Progenitor cell of endocrine pancreas (in vitro differentiated cells): Measurements from ENCODE around the gene FIBCD1. TPM values are rescaled to one million over a fixed set of nuclear protein-coding genes. Genes with fewer than 3 reads are reported as not detected.

Experiments used
- DNase-seq: peaks from one replicate; pipeline ENCODE4 v3.0.0; 2021; ENCODE audit warnings: low spot score; ENCODE audit not compliant: unreplicated experiment
- H3K27ac Mint-ChIP-seq: 2 replicates; pipeline ENCODE4 v1.8.0; 2021; ENCODE audit warnings: mild to moderate bottlenecking, moderate library complexity, mixed read lengths
- H3K27me3 Mint-ChIP-seq: 2 replicates; pipeline ENCODE4 v1.8.0; 2021; ENCODE audit warnings: mixed read lengths
- H3K36me3 Mint-ChIP-seq: 2 replicates; pipeline ENCODE4 v1.8.0; 2022; ENCODE audit warnings: mixed read lengths; ENCODE audit not compliant: insufficient read depth
- H3K4me1 Mint-ChIP-seq: 2 replicates; pipeline ENCODE4 v1.8.0; 2021; ENCODE audit warnings: low read depth, mixed read lengths
- H3K4me3 Mint-ChIP-seq: 2 replicates; pipeline ENCODE4 v1.8.0; 2021; ENCODE audit warnings: low read depth, mild to moderate bottlenecking, moderate library complexity, mixed read lengths
- H3K9me3 Mint-ChIP-seq: 2 replicates; pipeline ENCODE4 v1.8.0; 2021; ENCODE audit warnings: low read depth, mixed read lengths
- total RNA-seq: library from RNA; stranded (reverse); gene quantifications from 2 replicates; pipeline ENCODE4 v1.2.1, GENCODE V29; 2021
- TF ChIP-seq, protein P1 (sequence below): fragments of 200-600 bp; sonication (generic); IDR thresholded peaks from one replicate; pipeline ENCODE4 v1.5.0; 2021; ENCODE audit warnings: antibody characterized with exemption, mild to moderate bottlenecking; ENCODE audit not compliant: unreplicated experiment

FIBCD1 gene
- total RNA-seq, 1 donor from 2014 or later = not detected

DNA sequence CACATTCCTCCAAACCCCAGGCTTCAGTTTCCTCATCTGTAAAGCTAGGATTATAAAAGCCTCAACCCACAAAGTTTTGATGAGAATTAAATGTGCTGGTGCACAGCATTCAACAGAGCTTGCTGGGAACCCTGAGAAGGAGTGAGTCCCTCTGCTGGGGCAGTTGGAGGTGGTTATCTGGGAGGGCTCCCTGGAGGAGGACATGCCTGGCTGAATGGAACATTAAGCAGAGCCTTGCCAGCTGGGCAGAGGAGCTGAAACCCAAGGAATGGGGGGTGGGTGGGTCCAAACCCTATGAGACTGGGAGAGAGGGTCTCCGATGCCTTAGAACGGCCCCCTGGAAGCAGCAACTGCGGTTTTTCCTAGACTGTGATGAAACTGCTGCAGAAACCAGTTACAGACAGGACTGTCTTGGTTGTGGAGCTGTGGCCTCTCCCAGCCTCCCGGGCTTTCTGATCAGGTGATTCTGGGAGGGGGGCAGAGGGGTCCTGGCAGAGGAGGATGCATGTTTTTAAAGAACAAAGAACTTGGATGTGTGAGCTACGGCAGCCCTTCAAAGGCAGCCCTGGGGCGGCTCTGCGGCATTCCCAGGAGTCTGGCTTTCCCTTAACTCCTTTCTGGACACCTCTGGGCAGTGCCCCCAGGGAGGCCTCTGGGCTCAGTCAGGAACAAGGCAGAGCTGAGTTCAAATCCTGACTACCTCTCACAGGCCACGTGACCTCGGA, 20.8 kb downstream of the FIBCD1 start:
- H3K27ac Mint-ChIP-seq = no peak overlapping the region
- H3K9me3 Mint-ChIP-seq = no peaks in the 10 kb centered on the region
- H3K27me3 Mint-ChIP-seq = peaks cover 14% of the 10 kb centered on the region
- H3K36me3 Mint-ChIP-seq = no peaks in the 10 kb centered on the region
- TF ChIP-seq, protein P1, sequence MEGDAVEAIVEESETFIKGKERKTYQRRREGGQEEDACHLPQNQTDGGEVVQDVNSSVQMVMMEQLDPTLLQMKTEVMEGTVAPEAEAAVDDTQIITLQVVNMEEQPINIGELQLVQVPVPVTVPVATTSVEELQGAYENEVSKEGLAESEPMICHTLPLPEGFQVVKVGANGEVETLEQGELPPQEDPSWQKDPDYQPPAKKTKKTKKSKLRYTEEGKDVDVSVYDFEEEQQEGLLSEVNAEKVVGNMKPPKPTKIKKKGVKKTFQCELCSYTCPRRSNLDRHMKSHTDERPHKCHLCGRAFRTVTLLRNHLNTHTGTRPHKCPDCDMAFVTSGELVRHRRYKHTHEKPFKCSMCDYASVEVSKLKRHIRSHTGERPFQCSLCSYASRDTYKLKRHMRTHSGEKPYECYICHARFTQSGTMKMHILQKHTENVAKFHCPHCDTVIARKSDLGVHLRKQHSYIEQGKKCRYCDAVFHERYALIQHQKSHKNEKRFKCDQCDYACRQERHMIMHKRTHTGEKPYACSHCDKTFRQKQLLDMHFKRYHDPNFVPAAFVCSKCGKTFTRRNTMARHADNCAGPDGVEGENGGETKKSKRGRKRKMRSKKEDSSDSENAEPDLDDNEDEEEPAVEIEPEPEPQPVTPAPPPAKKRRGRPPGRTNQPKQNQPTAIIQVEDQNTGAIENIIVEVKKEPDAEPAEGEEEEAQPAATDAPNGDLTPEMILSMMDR = no peak
- no peak overlapping the region for H3K4me3 Mint-ChIP-seq
- no peak for DNase-seq
- H3K4me1 Mint-ChIP-seq = no peaks in the 10 kb centered on the region

DNA sequence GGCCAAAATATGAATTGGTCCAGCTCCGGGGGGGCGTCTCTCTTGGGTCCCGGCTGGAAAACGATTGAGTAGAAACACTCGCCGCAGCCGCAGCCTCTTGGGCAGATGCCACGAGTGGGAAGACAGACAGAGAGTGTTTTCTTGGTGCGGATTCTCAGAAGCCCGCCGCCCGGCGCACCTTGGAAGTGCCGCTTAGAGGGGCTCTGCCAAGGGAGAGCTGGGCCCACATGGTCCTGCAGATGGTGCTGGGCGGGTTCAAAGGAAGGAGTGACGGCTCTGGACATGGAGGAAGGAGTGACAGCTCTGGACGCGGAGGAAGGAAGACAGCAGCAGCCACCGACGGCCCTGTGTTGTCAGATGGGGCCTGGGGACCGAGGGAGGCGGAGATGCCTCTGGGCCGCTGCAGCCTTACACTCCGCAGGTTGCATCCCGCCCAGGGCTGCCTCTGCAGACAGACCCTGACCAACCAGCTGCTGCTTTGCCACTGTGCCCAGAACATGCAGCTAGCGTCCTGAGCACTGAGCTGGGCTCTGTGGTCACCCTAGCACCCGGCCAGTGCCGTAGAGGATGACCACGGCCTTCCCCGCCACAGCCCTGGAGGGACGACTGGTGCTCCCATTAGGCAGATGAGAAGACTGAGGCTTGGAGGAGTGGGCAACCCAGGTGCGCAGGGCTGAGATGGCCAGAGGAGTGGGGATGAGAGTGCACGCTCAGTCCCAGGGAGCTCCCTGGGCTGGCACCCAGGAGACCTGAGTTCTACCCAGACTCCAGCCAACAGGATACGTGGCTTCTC, 21.7 kb downstream of the FIBCD1 start:
- no peak overlapping the region for H3K27ac Mint-ChIP-seq
- TF ChIP-seq, protein P1 = no peak

DNA sequence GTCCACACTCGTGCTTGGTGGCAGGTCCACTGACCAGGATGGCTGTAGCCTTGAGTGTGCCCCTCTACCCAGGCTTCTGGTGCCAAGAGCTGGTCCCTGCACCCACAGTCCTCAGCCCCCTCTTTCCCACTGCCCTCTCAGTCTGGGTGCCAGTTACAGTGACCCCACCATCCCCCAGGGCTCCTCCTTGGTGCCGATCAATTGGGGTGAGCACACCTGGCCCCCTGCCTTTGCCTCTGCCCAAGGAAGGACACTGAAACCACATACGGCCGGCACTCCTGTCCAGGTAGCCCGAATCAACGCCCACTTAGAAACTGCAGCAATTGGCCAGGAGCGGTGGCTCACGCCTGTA, 24.0 kb downstream of the FIBCD1 start:
- no peak overlapping the region for H3K27ac Mint-ChIP-seq
- H3K36me3 Mint-ChIP-seq = no peaks in the 10 kb centered on the region
- TF ChIP-seq, protein P1 = no peak
- no peaks in the 10 kb centered on the region for H3K4me1 Mint-ChIP-seq
- H3K27me3 Mint-ChIP-seq = peaks cover 7% of the 10 kb centered on the region
- H3K4me3 Mint-ChIP-seq = no peak overlapping the region
- H3K9me3 Mint-ChIP-seq = no peaks in the 10 kb centered on the region
- DNase-seq = no peak

More for the DNA sequence above, 21.7 kb downstream of the FIBCD1 start:
- Mint-ChIP-seq H3K4me3 (no peak overlapping the region), H3K9me3 (no peaks in the 10 kb centered on the region), H3K27me3 (peaks cover 7% of the 10 kb centered on the region), H3K36me3 (no peaks in the 10 kb centered on the region), H3K4me1 (no peaks in the 10 kb centered on the region)
- no peak for DNase-seq

DNA sequence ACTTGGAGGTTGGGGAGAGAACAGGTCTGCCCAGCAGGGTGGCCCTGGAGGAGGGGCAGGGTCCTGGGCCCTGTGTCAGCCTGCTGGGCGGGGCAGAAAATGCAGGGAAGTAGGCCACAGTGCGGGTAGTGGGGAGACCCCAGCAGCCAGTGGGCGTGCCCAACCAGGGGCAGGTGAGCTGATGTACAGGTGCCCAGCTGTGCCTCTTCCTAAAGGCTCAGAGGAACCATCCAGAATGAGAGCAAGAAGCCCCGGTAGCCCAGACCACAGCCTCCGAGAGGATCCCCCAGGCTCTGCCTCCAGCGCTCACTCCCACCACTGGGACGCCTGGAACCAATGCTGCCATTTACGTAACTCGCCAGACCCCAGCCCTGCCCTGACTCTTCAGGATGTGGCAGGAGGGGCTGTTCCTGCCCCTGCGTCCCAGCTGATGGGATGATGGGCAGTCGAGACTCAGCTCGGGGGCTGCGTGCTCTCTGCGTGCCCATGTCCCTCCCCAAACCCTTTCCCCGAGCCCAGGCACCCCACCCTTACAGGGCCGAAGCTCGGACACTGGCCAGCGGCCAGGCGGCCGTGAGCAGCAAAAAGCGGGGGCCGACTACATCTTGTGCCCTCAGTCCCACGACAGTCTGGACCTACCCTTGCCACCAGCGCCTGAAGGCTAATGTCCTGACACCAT, 24.5 kb downstream of the FIBCD1 start:
- Mint-ChIP-seq H3K4me1 (no peaks in the 10 kb centered on the region), H3K27me3 (peaks cover 7% of the 10 kb centered on the region), H3K36me3 (no peaks in the 10 kb centered on the region), H3K27ac (no peak overlapping the region), H3K4me3 (no peak overlapping the region), H3K9me3 (no peaks in the 10 kb centered on the region)
- TF ChIP-seq, protein P1 = no peak
- DNase-seq = no peak

DNA sequence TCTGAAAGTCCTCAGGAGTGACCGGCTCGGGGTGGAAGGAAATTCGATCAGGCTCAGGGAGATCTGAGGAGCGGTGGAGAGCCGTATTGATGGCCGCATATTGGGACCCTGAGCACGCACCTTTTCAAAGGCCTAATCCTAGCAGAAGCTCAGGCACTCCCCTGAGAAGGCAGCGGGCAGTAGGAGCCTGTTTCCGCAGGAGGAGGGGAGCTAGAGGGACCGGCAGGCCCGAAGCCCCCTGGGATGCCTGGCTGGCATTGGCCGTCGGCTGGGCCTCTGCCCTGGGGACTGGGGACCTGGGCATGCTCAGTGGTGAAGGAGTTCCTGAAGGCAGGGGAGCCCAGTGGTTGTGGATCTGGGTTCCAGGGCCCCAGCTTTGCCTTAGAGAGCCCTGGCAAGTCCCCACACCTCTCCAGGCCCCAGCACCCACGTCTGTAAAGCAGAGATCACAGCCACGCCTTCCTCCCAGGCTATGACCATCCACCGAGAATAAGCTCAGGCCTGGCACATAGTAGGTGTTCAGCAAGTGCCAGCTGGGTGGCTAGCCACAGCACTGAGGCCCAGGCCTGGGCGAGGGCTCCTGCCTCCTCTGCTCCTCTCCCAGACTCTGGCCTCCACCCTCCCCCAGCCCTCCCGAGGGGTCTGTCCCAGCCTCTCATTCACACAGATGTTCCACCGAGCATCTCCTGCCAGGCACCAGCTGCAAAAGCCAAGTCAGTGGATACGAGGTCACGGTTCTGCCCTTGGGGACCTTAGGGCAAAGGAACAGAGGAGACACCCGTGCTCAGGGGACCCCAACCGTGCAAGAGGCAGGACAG, 25.2 kb downstream of the FIBCD1 start:
- no peaks in the 10 kb centered on the region for H3K9me3 Mint-ChIP-seq
- DNase-seq = no peak
- peaks cover 7% of the 10 kb centered on the region for H3K27me3 Mint-ChIP-seq
- TF ChIP-seq, protein P1 = no peak
- no peaks in the 10 kb centered on the region for H3K36me3 Mint-ChIP-seq
- no peaks in the 10 kb centered on the region for H3K4me1 Mint-ChIP-seq
- no peak overlapping the region for H3K27ac Mint-ChIP-seq
- H3K4me3 Mint-ChIP-seq = no peak overlapping the region
